ENCODE results near the gene DPP4.

Gene DPP4

DNA sequence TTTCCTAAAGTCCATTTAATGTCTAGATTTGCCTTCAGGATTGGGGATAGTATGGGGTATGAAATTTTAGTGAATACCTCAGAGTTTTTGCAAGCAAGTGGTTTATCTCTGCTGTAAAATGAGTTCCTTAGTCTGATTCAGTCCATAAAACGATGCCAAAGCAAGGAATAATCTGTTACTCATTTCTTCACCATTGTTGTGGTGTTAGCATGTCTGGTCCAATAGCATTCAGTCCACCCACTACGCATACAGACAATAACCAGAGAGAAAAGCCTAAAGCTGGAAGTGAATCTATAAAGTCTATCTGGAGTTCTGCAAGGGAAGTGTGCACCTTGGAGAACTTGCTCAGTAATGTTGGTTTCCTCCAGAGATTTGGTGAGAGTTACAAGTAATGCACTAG, 12.9 kb upstream of the DPP4 start:
- no peak for DNase-seq (ENCODE audit: extremely low read depth in 1 of 2, low read depth in 1 of 2)

DNA sequence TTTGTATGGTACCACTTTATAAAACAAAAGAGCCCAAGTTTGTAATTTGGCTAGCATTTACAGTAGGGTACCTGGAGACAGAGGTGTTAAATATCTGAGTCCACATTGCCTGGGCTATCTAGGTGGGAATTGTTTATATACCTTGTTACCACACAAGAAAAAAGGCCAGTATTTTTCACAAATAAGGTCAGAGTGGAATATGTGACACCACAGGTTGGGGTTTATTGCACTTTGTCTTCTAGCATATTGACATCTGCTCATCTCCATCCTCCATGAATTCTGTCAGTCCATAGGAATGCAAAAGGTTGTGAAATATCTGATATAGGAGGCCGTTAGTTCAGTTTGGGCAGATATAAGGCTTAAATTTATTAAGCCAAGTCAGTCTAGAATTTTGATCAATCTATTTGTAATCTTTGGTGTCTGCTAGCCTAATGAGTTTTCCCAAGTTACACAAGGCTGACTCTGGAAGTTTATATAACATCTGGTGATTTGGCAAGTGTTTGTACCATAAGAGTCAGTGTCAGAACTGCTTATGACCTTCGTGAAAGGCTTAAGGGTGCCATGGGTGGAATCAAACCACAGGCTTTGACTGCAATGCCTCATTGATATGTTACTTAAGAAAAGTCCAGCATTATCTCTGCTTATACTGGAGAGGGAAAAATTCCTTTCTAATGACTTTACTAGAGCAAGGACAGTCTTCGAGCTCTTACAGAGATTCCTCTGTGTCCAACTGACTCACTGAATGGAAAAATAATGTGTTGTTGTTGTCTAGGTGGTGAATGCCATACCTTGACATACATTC, 11.3 kb upstream of the DPP4 start:
- no peak for DNase-seq (ENCODE audit: extremely low read depth in 1 of 2, low read depth in 1 of 2)

DNA sequence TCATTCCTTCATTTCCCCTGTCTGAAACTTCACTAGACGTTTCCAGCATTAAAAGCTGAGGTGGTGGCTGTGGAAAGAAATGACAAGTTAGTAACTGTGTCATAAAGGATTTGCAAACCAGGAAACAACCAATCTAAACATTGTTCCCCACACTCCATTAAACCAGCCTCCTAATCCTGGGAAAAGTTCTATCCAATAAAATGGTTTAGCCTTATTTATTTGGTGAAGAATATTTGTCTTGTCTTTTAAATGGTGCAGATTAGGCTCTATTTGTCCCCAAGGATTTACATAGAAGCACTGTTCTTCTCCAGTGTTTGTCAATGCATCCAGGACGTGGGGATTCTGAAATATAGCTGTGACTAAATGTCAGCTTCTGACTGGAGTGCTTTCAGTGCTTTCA, 10.5 kb upstream of the DPP4 start:
- no peak for DNase-seq (ENCODE audit: extremely low read depth in 1 of 2, low read depth in 1 of 2)

DNA sequence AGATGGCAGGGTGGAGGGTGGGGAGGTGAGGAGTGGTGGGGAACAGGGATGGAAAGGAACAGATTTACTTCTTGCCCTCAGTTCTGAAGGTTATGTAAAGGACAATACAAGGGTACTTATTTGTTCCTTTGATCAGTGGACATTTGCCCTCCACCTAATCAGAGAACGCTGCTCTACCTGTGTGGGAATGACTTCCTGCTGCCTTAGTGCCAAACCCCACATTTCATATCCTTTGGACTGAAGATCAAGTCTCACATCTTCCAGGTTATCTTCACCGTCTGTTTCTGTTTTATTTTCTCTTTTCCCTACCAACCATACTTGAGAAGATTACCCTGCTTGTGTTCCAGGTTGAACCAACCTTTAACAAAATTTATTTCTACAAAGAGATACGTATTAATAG, 8.7 kb upstream of the DPP4 start:
- DNase-seq (ENCODE audit: extremely low read depth in 1 of 2, low read depth in 1 of 2) = no peak

DNA sequence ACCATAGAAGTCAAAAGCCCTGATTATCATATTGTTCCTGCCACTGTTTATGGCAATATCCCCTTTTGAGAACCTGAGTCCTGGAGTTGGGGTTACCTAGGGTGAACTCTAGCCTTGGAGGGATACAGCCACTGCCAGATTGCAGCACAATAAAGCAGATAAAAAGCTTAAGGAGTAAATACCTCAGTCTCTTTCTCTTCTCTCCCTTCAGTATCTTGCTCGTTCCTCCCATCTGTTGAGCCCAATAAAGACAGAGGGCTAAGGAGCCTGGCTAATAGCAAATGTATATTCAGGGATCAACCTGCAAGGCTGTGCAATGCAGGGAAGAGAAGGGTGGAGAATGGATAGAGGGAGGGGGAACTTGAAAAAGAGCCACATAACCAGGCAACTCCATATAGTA, 8.0 kb upstream of the DPP4 start:
- DNase-seq (ENCODE audit: extremely low read depth in 1 of 2, low read depth in 1 of 2) = no peak

DNA sequence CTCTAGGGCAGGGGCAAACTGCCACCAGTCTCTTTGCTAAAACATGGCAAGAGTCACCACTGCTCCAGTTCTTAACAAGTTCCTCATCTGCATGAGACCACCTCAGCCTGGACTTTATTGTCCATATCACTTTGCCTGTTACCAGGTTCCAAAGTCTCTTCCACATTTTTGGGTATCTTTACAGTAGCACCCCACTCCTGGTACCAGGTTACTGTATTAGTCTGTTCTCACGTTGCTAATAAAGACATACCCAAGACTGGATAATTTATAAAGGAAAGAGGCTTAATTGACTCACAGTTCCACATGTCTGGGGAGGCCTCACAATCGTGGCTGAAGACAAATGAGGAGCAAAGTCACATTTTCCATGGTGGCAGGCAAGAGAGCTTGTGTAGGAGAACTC, 5.5 kb upstream of the DPP4 start:
- no peak for DNase-seq (ENCODE audit: extremely low read depth in 1 of 2, low read depth in 1 of 2)

DNA sequence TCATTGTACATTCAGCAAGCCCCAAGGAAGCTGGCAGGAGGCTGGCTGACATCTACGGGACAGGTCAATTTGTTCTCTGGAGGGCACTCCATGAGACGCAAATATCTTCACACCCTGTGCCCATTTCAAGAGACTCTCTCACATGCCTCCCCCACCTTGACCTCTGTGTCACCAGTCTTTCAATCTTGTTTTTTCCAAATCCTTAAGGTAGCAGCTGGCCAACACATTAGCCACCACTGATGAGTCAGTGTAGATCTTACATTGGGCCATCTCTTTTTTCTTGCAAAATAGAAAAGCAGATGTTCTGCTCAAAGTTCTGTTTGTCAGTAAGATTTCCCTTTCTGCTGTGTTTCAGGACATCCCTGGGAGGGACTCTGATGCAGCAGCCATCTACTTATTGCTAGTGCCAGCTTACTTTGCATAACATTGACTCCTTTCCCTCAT, 1.7 kb upstream of the DPP4 start:
- DNase-seq (ENCODE audit: extremely low read depth in 1 of 2, low read depth in 1 of 2) = no peak

DNA sequence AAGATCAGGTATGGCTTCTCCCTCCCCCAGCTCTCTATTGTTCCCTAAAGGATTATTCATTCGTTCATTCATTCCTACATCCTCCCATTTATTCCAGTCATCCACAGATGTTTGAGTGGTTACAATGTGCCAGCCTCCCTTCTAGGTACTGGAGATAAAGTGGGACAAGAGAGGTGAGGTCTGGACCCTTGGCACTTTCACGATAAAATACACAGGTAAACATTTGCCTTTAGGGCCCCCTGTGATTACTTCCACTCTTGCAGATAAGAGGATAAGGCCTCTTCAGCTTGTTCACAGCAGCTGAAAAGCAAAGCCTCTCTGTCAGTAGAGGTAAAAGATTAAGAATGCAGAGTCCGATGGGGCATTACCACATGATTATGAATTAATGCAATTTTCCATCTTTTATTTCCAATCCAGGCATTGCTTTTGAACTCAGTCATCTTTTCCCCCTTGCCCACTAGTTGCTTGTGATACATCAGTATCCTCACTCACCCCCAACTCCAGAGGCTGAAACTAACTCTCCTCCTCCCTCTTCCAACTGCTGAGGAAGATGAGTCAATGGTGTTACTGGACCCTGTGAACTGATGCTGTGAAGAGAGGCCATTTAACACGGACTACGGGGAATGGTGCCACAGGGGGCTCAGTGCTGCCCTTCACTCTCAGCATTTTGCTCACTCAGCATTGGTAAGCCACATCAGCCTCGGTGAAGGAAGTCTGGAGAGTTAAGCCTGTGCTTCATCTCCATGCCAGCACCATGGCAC, 1.1 kb upstream of the DPP4 start:
- no peak for DNase-seq (ENCODE audit: extremely low read depth in 1 of 2, low read depth in 1 of 2)

DNA sequence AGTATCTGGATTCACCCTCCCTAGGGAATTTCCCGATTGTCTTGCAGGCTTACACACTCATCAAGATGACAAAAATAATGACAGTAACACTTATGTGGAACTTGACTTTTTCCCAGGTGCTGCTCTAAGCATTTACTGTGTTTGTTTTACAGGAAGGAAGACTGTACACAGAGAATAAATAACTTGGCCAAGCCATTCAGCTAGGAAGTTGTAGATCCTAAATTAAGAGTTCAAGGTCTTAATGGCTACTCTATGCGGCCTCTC, 549 bp upstream of the DPP4 start:
- no peak for DNase-seq (ENCODE audit: extremely low read depth in 1 of 2, low read depth in 1 of 2)

DNA sequence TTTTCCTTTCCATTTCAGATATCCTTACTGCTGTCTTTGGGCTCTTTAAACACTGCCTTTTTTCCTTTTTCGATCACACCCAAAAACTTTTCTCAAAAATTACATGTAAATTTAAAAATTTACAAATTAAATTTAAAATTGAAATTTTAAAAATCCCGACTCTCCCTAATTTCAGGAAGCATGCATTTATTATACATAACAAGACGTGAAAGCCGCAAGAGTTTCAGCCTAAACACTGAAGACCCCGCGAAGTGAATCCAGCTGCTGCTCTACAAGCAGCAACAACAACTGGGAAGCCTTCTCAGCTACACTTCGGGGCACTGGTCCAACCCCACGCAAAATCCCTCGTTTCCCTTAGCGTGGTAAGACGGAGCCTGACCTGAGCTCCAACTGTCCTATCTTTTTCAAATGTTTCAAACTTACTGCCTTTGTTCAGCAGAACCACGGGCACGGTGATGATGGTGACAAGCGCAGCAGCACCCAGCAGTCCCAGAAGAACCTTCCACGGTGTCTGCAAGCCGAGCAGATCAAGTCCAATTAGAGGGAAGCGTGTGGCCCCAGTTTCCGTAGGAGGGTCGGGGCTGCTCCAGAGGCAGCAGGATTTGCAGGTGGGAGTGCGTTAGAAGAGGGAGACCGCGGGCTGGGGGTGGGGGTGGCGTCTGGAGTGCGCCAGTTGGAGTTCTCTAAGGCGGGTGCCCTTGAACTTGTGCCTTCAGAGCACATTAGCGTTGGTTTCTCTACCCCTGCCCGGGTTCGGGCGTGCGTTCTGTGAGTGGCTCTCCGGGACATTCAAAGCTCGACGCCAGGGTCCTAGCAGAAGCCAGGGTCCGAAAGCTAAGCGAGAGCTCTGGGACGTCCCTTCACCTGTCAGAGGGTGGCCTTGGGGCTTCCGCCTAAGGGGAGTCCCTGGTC, 783 bp downstream of the DPP4 start:
- no peak for DNase-seq (ENCODE audit: extremely low read depth in 1 of 2, low read depth in 1 of 2)

DNA sequence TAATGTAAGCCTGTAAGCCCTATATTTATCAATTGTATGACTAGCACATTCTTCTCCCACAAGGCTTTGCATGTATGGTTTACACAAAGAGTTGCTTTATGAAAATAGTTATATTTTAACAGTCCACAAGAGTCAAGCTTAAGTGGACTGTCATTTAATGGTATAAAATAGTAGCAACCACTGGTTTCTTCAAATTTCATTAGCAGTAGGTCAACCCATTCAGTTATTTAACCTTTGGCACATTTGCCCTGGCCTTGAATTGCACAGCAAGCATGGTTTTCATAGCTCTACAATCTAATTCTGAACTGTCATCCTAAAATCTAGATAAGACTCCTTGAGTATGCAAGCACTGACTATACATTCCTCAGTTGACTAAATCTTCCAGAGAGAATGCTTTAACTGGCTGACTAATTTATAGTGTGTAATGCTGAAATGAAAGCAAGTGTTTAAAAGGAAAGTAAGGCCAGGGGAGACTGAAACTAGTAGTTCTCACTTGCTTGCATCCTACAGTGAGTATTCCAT, 1.8 kb downstream of the DPP4 start:
- DNase-seq (ENCODE audit: extremely low read depth in 1 of 2, low read depth in 1 of 2) = no peak

DNA sequence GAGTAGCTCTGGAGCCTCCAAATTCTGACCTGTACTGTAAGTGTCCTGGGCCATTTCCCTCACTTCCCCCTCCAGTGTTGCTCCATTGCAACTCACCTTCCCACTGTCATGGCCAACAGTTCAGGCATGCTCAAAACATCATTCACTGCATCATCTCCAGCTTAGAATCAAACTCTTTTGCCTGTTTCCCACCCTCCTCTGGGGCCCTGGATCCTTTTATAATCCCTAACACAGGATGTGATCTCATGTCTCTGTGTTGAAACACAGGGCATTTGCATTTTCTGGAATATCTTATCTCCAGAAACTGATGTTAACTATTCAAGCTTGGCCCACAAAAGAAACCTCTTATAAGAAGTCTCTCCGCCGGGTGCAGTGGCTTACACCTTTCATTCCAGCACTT, 3.0 kb downstream of the DPP4 start:
- no peak for DNase-seq (ENCODE audit: extremely low read depth in 1 of 2, low read depth in 1 of 2)

DNA sequence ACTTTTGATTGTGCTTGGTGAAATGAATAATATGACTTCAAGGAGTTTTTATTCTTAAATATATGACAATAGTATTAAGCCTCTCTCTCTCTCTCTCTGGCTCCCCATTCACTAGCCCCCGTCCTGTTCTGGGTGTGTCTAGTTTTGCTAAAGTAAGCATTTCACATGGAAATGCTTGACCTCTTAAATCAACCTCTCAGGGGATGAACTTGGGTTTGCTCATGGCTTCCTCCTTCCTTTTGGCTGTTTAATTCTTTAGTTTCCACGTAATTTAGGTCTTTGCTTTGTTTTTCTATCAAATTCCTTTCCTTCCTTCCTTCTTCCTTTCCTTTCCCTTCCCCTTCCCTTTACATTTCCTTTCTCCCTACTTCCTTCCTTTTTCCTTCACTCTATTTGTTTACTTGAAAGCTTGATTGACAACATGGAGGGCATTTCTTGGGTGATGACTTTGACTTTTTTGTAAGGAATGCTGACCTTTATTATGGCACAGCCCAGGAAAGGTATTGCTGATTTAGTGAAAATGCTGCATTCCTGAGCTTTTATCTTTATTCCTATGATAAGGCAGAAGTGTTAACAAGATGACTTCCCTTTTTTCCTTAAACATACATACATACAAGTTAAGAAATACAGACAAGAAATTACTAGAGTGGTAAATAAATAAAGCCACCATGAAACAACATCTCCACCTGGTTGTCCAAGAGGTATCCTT, 3.6 kb downstream of the DPP4 start:
- no peak for DNase-seq (ENCODE audit: extremely low read depth in 1 of 2, low read depth in 1 of 2)

DNA sequence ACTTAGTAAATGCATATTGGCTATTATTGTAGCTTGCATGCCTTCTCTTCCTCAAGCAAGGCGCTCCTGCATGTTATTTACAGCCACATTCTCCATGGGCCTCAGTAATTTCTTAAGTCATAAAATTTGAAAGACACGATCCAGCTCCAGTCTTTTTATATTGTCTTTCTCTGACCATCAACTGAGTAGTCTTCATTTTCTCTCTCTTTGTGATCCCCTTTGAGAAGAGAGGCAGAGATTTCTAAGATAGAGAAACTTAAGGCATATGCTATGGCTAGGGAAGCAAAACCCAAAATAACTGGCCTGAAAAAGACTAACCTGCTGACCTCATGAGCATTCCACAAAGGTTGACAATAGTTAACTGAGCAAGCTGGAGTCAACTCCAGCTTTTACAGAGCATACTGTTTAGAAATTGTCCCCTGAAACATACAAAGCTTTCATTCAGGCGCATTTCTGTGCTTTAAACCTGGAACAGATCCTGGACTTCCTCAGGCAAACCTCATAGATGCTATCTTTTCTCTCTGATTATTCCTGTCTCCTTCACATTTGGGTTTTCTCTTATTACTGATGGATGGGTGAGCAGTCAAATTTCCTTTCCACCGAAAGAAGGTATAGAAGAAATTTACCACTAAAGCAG, 4.6 kb downstream of the DPP4 start:
- no peak for DNase-seq (ENCODE audit: extremely low read depth in 1 of 2, low read depth in 1 of 2)

DNA sequence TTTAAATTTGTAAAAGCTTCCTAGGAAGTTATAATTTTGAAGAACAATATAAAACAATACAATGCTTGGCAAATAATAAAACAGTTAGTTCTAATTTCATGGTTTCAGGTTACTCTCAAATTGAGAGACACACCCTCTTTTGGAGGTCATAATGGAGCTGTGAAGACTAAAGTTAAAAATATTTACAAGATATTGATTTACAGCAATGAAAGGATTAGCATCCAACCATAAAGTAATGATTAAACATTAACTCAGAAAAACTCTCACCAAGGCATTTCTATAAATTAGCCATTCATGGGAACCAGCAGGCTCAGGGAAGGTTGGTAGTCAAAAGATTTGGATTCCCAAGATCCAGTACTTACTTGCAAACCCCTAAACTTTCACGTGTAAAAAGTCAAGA, 6.4 kb downstream of the DPP4 start:
- no peak for DNase-seq (ENCODE audit: extremely low read depth in 1 of 2, low read depth in 1 of 2)

DNA sequence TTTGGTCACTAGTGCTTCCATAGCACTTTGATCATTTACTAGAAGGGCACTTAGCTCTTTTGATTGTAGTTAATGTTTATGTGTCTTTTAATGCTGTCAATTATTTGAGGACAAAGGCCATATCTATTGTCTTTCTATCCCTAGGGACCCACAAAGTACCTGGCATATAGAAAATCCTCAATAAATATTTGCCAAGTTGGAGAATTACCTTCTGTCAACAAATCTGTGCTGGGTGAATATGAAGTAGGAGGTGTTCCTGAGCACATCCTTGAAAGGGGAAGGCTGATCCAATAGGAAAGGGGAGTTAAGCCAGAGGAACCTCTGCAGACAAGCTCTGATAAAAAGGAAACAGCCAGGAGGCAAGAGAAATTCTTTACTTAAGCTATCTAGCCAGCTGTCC, 8.2 kb downstream of the DPP4 start:
- no peak for DNase-seq (ENCODE audit: extremely low read depth in 1 of 2, low read depth in 1 of 2)

DNA sequence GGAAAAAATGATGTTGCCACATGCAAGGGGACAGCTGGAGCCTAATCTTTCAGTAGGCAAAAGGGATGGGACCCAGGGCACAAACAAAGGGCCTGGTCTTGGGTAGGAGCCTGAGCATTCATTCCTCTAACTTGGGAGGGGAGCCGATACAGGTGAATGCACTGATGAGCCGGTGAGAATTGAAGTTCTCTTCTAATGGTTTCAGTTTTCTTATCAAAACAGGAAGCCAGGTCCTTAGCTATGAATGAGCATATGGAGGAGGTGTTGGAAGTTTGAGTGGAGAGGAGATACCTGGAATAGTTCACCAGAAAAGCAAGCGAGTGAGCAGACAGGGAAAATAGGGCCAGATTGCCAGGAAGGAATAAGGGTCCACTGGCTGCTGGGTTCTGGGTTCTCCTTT, 10.1 kb downstream of the DPP4 start:
- DNase-seq (ENCODE audit: extremely low read depth in 1 of 2, low read depth in 1 of 2) = no peak

DNA sequence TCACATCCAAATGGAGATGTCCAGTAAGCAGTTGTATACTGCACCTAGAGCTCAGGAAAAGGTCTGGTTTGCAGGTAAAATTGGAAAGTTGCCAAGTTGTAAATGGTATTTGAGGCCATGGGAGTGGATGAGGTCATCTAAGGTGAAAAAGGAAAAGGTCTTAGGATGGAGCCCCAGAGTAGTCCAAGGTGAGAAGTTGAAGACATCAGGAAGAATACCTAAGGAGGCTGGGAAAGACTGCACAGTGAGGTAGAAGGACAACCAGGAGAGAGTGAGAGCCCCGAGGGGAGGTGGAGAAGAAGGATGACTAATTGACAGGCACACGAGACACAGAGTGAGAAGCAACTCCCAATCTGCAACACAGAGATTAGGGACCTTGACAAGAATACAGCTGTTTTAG, 10.7 kb downstream of the DPP4 start:
- no peak for DNase-seq (ENCODE audit: extremely low read depth in 1 of 2, low read depth in 1 of 2)

DNA sequence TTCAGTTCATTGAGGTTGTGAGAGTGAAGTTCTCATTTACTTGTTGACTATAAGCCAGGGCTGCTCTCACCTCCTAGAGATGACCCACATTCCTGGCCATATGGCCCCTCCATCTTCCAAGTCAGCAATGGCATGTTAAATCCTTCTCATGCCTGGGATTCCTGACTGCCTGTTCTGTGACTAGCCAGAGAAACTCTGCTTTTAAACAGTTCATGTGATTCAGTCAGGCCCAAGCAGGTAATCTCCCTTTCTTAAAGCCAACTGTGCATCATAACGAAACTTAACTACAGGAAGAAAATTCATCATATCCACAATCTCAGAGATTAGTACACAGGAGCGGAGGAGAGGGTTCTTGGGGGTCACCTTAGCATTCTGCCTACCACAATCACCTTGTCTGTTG, 11.5 kb downstream of the DPP4 start:
- DNase-seq (ENCODE audit: extremely low read depth in 1 of 2, low read depth in 1 of 2) = no peak

DNA sequence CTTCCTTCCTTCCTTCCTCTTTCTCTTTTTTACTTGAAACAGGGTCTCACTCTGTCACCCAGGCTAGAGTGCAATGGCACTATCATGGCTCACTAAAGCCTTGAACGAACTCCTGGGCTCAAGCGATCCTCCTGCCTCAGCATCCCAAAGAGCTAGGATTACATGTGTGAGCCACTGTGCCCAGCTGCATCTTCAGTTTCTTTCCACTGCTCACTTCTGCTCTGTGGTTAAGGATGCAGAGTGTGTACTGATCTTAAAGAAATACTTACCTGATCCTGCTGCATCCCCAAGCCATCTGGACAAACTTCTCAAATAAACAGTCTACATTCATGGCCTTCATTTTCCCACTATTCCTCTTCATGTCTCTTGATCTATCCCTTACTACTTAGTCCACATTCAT, 13.0 kb downstream of the DPP4 start:
- no peak for DNase-seq (ENCODE audit: extremely low read depth in 1 of 2, low read depth in 1 of 2)
